ENCODE data around the gene LARP4. TPM values are rescaled to one million over a fixed set of nuclear protein-coding genes. Genes with fewer than 3 reads are reported as not detected.
A peak's percentile ranks its signal among the peaks of the same experiment; 100 is the strongest.
"Not testable (repeated sequence)": the region's sequence is repeated elsewhere in the genome, so short reads cannot be mapped to it uniquely, and the experiment has no call there.

The LARP4 gene
- total RNA-seq, 1 donor from 2014 or later: 76.5 TPM

DNA sequence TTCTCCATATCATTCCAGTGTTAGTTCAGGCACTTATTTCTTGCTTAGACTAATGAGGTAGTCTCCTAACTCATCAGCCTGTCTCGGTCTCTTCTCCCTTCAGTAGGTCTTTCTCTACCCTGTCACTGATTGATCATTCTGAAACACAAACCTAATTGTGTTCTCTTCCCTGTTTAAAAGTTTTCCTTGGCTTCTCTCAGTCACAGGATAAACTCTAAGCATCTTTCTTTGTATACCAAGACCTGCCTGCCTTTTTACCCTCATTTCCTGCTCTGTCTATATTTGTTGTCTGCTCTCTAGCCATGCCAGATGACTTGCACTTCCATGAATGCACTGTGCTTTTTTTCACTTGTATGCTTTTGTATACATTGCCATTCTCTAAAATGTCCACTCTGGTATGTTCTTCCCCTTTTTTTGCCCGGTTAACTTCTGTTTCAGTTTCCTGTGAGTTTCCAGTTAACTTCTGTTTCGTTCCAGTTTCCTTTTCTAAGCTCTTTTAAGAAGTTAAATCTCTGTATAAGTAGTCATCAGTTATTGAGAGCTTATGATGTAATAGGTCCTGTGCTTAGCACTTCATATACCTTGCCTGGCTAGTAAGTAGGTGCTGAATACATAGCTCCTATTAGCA is 116.8 kb downstream of the LARP4 start:
- DNase-seq (ENCODE audit: low spot score): no peak
- intact Hi-C loops (cut with DNase I): no loop called here
- ATAC-seq: peak; percentile 51

- DNase-seq (ENCODE audit: low spot score): no peak
- intact Hi-C loops (cut with DNase I): no loop called here
- ATAC-seq: no peak
These were observed 117.4 kb downstream of the LARP4 start for GRCh38 chr12:50518090-50518489.

DNA sequence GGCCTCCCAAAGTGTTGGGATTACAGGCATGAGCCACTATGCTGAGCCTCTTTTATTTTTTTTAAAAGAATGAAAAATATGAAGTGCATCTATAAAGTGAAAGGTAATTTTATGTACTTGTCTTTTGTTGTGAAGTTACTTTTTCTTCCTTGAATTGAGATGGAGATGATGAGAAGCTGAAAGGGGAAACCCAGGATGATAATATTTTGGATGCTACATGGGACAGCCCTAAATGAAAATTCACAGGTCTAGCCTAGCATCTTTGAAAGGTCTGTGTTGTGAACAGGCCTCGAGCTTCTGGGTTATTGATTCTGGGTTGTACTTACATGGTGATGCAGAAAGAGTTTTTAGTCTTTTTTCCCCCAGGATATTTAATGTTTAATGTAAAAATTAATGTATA is 118.7 kb downstream of the LARP4 start:
- no peak for ATAC-seq

DNA sequence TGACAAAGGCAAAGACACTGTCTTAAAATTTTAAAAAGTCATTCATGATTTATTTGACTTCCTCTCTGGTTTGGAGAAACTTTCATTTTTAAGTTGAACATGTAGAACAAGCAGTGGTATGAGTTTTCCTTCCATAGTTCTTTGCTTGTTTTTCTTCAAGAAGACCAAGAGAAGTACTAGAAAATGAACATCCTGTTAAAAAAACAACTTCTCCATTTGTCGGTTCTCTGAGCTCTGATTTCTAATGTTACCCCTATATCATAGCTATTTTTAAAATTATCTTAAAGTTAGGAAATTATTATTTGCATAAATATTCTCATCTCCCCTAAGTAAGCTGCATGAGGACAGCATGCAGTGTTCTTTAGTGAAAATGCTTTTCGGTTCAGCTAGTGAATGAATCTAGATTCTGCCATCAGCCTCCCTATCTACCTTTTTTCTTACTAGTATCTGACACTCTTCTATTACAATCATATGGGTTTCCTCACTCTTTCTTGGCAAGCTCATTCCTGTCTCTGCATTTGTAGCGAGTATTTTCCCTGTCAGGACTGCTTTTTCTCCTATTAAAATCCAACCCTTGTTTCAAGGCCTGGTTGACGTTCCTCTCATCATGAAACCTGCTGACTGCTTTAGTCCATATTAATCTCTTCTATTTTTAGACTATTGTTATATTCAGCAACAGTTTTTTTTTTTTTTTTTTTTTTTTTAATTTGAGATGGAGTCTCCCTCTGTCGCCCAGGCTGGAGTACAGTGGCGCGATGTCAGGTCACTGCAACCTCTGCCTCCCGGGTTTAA is 119.9 kb downstream of the LARP4 start:
- DNase-seq (ENCODE audit: low spot score) (no peak), ATAC-seq (peak; percentile 56)
- intact Hi-C loops (cut with DNase I): no loop called here

More for the DNA sequence above, 118.7 kb downstream of the LARP4 start:
- intact Hi-C loops (cut with DNase I): no loop called here
- no peak for DNase-seq (ENCODE audit: low spot score)

DNA sequence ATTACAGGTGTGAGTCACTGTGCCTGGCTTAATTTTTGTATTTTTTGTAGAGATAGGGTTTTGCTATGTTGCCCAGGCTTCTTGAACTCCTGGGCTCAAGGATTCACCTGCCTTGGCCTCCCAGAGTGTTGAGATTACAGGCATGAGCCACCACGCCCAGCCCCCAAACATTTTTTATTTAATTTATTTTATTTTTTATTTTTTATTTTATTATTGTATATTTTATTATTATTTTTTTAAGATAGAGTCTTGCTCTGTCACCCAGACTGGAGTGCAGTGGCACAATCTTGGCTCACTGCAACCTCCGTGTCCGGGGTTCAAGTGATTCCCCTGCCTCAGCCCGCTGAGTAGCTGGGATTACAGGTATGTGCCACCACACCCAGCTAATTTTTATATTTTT is 121.1 kb downstream of the LARP4 start:
- intact Hi-C loops (cut with DNase I); DNase-seq (ENCODE audit: low spot score); ATAC-seq: not testable (repeated sequence)

- intact Hi-C loops (cut with DNase I): no loop called here
- DNase-seq (ENCODE audit: low spot score) (no peak), ATAC-seq (no peak)
These were observed 123.1 kb downstream of the LARP4 start for GRCh38 chr12:50523772-50524171.

DNA sequence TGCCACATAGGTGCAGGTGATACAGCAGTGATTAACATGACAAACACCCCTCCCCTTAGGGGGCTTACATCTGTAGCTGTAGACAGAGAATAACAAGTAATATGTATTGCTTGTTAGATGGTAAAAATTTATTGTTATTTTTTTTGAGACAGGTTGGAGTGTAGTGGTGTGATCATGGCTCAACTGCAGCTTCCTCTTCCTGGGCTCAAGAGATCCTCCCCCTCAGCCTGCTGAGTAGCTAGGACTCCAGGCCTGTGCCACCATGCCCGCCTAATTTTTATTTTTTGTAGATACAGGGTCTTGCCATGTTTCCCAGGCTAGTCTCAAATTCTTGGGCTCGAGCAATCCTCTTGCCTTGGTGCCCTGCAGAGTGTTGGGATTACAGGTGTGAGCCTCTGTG is 123.9 kb downstream of the LARP4 start:
- intact Hi-C loops (cut with DNase I): no loop called here
- ATAC-seq (no peak), DNase-seq (ENCODE audit: low spot score) (no peak)

GRCh38 chr12:50525422-50525821 is 124.7 kb downstream of the LARP4 start:
- DNase-seq (ENCODE audit: low spot score): no peak
- intact Hi-C loops (cut with DNase I): no loop called here
- no peak for ATAC-seq

DNA sequence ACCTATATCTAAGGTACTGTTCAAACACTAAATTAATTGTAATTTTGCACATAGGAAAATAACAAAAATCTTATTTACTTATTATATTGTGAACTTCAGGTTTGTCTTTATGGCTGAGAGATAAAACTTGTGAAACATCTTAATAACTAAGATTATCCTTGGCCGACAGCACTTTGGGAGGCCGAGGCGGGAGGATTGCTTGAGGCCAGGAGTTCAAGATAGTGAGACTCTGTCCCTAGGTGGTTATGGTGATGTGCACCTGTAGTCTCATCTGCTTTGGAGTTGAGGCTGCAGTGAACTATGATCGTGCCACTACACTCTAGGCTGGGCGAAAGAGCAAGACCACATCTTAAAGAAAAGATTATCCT is 126.7 kb downstream of the LARP4 start:
- intact Hi-C loops (cut with DNase I): no loop called here
- ATAC-seq: no peak
- DNase-seq (ENCODE audit: low spot score): no peak

GRCh38 chr12:50528800-50529199 is 128.1 kb downstream of the LARP4 start:
- DNase-seq (ENCODE audit: low spot score) (no peak), ATAC-seq (no peak)
- intact Hi-C loops (cut with DNase I): no loop called here

GRCh38 chr12:50529345-50529744 is 128.7 kb downstream of the LARP4 start:
- DNase-seq (ENCODE audit: low spot score) (no peak), ATAC-seq (no peak)
- intact Hi-C loops (cut with DNase I): no loop called here

Other genes starting within 250 kb of the LARP4 start
- 51.9 TPM for gene CERS5, start 233.5 kb upstream of the LARP4 start, total RNA-seq
- 142 TPM for gene LIMA1, start 117.4 kb upstream of the LARP4 start, total RNA-seq
- not detected for gene FAM186A, start 4.3 kb upstream of the LARP4 start, total RNA-seq
- 47.4 TPM for gene DIP2B, start 104.1 kb downstream of the LARP4 start, total RNA-seq